HG03060 (cell line): ENCODE data around the gene SPCS1.

ENCODE experiments used
- ATAC-seq: cut with Tn5 transposase; IDR thresholded peaks from one replicate; pipeline ENCODE4 v1.9.1; 2021; ENCODE audit warnings: low read depth, moderate number of reproducible peaks; ENCODE audit not compliant: unreplicated experiment

SPCS1 gene

GRCh38 chr3:52694528-52695189 is 11.2 kb upstream of the SPCS1 start:
- ATAC-seq, result no peak

GRCh38 chr3:52695798-52696671 is 9.9 kb upstream of the SPCS1 start:
- no peak for ATAC-seq

GRCh38 chr3:52696830-52697631 is 8.9 kb upstream of the SPCS1 start:
- no peak for ATAC-seq

- no peak for ATAC-seq
Measured at GRCh38 chr3:52697632-52697965, 8.3 kb upstream of the SPCS1 start.

- ATAC-seq, result no peak
Measured at GRCh38 chr3:52703341-52703740, 2.6 kb upstream of the SPCS1 start.

GRCh38 chr3:52704611-52705437 is 1.1 kb upstream of the SPCS1 start:
- no peak for ATAC-seq

GRCh38 chr3:52705438-52705687 is 543 bp upstream of the SPCS1 start:
- peak; percentile 26 for ATAC-seq

- no peak for ATAC-seq
Measured at GRCh38 chr3:52707585-52707984, 1.7 kb downstream of the SPCS1 start.

- no peak for ATAC-seq
Measured at GRCh38 chr3:52710512-52710911, 4.6 kb downstream of the SPCS1 start.

- ATAC-seq, result no peak
Measured at GRCh38 chr3:52712291-52713212, 6.6 kb downstream of the SPCS1 start.

GRCh38 chr3:52714335-52715302 is 8.7 kb downstream of the SPCS1 start:
- ATAC-seq, result no peak

GRCh38 chr3:52715714-52716305 is 9.9 kb downstream of the SPCS1 start:
- no peak for ATAC-seq

- no peak for ATAC-seq
Measured at GRCh38 chr3:52719618-52720017, 13.7 kb downstream of the SPCS1 start.

- ATAC-seq, result no peak
Measured at GRCh38 chr3:52721002-52721729, 15.3 kb downstream of the SPCS1 start.

GRCh38 chr3:52721730-52722008 is 15.8 kb downstream of the SPCS1 start:
- ATAC-seq, result no peak

- no peak for ATAC-seq
Measured at GRCh38 chr3:52722491-52722890, 16.6 kb downstream of the SPCS1 start.

GRCh38 chr3:52723935-52724334 is 18.0 kb downstream of the SPCS1 start:
- no peak for ATAC-seq

- ATAC-seq, result no peak
Measured at GRCh38 chr3:52724511-52724910, 18.6 kb downstream of the SPCS1 start.
